ENCODE data around the gene SP7. TPM values are rescaled to one million over a fixed set of nuclear protein-coding genes. Genes with fewer than 3 reads are reported as not detected.

SP7 gene
- total and polyA plus RNA-seq, 2 donors (not counting 3 experiments of a cell fraction or from before 2014, with no cell fraction given), result not detected

- H3K4me1 ChIP-seq (ENCODE audit: control insufficient read depth, extremely low read depth, insufficient read depth, low read length), result peaks cover 31% of the 10 kb centered on the region
- DNase-seq (ENCODE audit: low read depth, low spot score) (peak; percentile 96), FAIRE-seq (peak; percentile 98)
- peaks cover 25% of the 10 kb centered on the region for H3K79me2 ChIP-seq (ENCODE audit: control insufficient read depth, insufficient read depth, low read length)
- no peaks in the 10 kb centered on the region for H3K9me3 ChIP-seq (replicated peaks; ENCODE audit: control insufficient read depth, insufficient read depth, low read length)
- intact Hi-C loops (cut with micrococcal nuclease) (loop anchor here (2.0 kb wide), 2 partner anchors 26 to 74 kb away; partner anchors contain the start of gene ESPL1), dilution Hi-C loops (cut with MboI; ENCODE audit: extremely low pct_ligation_motif_present, low sequenced_read_pairs) (no loop called here)
- ChIA-PET CTCF (interaction anchor here (0.6 to 2.1 kb wide), 13 partner anchors 16 to 206 kb away, joined by 3 to 31 read pairs (median 4); partner anchors contain the start of genes AAAS and TARBP2), POLR2A (interaction anchor here (1.0 to 1.5 kb wide), 3 partner anchors 26 to 206 kb away, joined by 4 to 6 read pairs (median 5); partner anchors contain the start of genes AAAS and TARBP2)
- no peak for TF ChIP-seq FOS (IDR thresholded peaks at IDR 0.05; ENCODE audit: borderline replicate concordance, insufficient read depth, low read length)
- TF ChIP-seq POLR2AphosphoS5 (IDR thresholded peaks at IDR 0.05; ENCODE audit: insufficient read depth, low read depth, low read length), result peak; percentile 72
- no peak for TF ChIP-seq JUN (IDR thresholded peaks at IDR 0.05; ENCODE audit: borderline replicate concordance, insufficient read depth, insufficient read length, low read depth)
- TF ChIP-seq MYC (IDR thresholded peaks at IDR 0.05; ENCODE audit: low read depth, low read length), result peak; percentile 9
- TF ChIP-seq, protein P1, sequence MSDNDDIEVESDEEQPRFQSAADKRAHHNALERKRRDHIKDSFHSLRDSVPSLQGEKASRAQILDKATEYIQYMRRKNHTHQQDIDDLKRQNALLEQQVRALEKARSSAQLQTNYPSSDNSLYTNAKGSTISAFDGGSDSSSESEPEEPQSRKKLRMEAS (IDR thresholded peaks at IDR 0.05; ENCODE audit: insufficient read depth, insufficient read length), result no peak
- TF ChIP-seq POLR2A (IDR thresholded peaks at IDR 0.05; ENCODE audit: low read depth, low read length), result peak; percentile 84
- TF ChIP-seq GATA2 (IDR thresholded peaks at IDR 0.05; ENCODE audit: insufficient read depth, insufficient read length, low read depth, low read length), result no peak
- TF ChIP-seq CTCF (IDR thresholded peaks at IDR 0.05; ENCODE audit: extremely low read depth in 1 of 2, insufficient read depth in 1 of 2, low read depth in 1 of 2, low read length in 2 of 2), result no peak
- no peak for TF ChIP-seq EZH2 (IDR thresholded peaks at IDR 0.05; ENCODE audit: borderline replicate concordance, low read depth, low read length, severe bottlenecking)
- H3K4me2 ChIP-seq (ENCODE audit: insufficient read depth, low read length), result peak within 1 kb of the TSS; percentile 77
- H4K20me1 ChIP-seq (replicated peaks; ENCODE audit: control insufficient read depth, extremely low read depth, insufficient read depth, low read length), result no peaks in the 10 kb centered on the region
- no TSS peak for BruUV-seq (replicated peaks)
- H3K27me3 ChIP-seq (ENCODE audit: control insufficient read depth in 2 of 2, insufficient read depth in 2 of 2, low read length in 2 of 2), result no peaks in the 10 kb centered on the region
- H3K27ac ChIP-seq (ENCODE audit: insufficient read depth, low read depth, low read length), result peak within 1 kb of the TSS; percentile 63
- H2AFZ ChIP-seq (ENCODE audit: low read depth, low read length), result peak within 1 kb of the TSS; percentile 78
- peak within 1 kb of the TSS; percentile 85 for H3K9ac ChIP-seq (replicated peaks; ENCODE audit: extremely low read depth, insufficient read depth, low read length)
- H3K36me3 ChIP-seq (ENCODE audit: control insufficient read depth in 2 of 2, extremely low read depth in 1 of 2, insufficient read depth in 2 of 2, low read length in 2 of 2), result peaks cover under 1 to 4% of the 10 kb centered on the region in 2 experiments
- peak within 1 kb of the TSS; percentile 71 to 82 (median 82) for H3K4me3 ChIP-seq (replicated peaks in 1 of 3; ENCODE audit: insufficient read depth in 1 of 3, low read depth in 1 of 3, low read length in 3 of 3)
- H3K9me1 ChIP-seq (replicated peaks; ENCODE audit: control insufficient read depth, extremely low read depth, insufficient read depth, low read length), result no peaks in the 10 kb centered on the region
Measured at GRCh38 chr12:53295070-53295890, 40.9 kb downstream of the SP7 start, which contains the start of gene PFDN5. PFDN5 (plus strand) TSS chr12:53295542; CDS start chr12:53295568, 26 bp downstream.

Data from endothelial cell of umbilical vein (primary cell).